Aorta (tissue), 5 donors: Measurements from ENCODE around the gene LIFR. TPM values are rescaled to one million over a fixed set of nuclear protein-coding genes. Genes with fewer than 3 reads are reported as not detected.
A peak's percentile ranks its signal among the peaks of the same experiment; 100 is the strongest.

Experiments
- ATAC-seq: fragments of 200-7000 bp; cut with Tn5 transposase; one replicate; pipeline ENCODE4 v1.9.1; 2022; ENCODE audit warnings: moderate library complexity; ENCODE audit not compliant: low FRiP score
- DNase-seq, 2 donors: peaks; one replicate each; pipeline ENCODE4 v3.0.0-alpha.2; 2020
- H3K27ac ChIP-seq, 2 donors: one replicate each; pipeline ENCODE4 v1.5.1; 2013; ENCODE audit warnings: low read length in 2 of 2, mild to moderate bottlenecking in 2 of 2, moderate library complexity in 2 of 2, control low read depth in 1 of 2, inconsistent platforms in 1 of 2, low read depth in 1 of 2
- H3K27me3 ChIP-seq, 2 donors: one replicate each; pipeline ENCODE4 v1.6.1; 2013; ENCODE audit warnings: control low read depth in 1 of 2, low read length in 1 of 2, mild to moderate bottlenecking in 1 of 2, moderate library complexity in 1 of 2; ENCODE audit not compliant: insufficient read depth in 2 of 2, control insufficient read depth in 1 of 2
- H3K36me3 ChIP-seq, 2 donors: one replicate each; pipeline ENCODE4 v1.6.1; 2013; ENCODE audit warnings: control low read depth in 1 of 2, low read length in 1 of 2, mild to moderate bottlenecking in 1 of 2; ENCODE audit not compliant: insufficient read depth in 2 of 2, control insufficient read depth in 1 of 2
- H3K4me1 ChIP-seq, 2 donors: one replicate each; pipeline ENCODE4 v1.6.1; 2013; ENCODE audit warnings: low read length in 2 of 2, control low read depth in 1 of 2, mild to moderate bottlenecking in 1 of 2, moderate library complexity in 1 of 2; ENCODE audit not compliant: insufficient read depth in 2 of 2, control insufficient read depth in 1 of 2
- H3K4me3 ChIP-seq, 2 donors: one replicate each; pipeline ENCODE4 v1.5.1; 2013; ENCODE audit warnings: low read length in 2 of 2, control low read depth in 1 of 2, mild to moderate bottlenecking in 1 of 2
- H3K9me3 ChIP-seq: one replicate; pipeline ENCODE4 v1.6.1; 2013; ENCODE audit warnings: mild to moderate bottlenecking, low read length; ENCODE audit not compliant: control insufficient read depth
- WGBS, 2 donors: extraction: QIAGEN DNeasy Blood & Tissue Kit; methylation state at CpG; one replicate each; pipeline ENCODE4 v1.1.7; 2013; 5-methylcytosine and 5-hydroxymethylcytosine counted together
- intact Hi-C, 2 donors: fragments of 100-400 bp; cut with DNase I; formaldehyde crosslinking; loops; one replicate each; pipeline versions ENCODE4 v1.14.2 to v1.15.0; 2022
- polyA plus RNA-seq, 2 donors: library from polyadenylated mRNA; stranded (reverse); fragments of 200-250 nt; gene quantifications; one replicate each; pipeline ENCODE4 v1.2.3, GENCODE V29; 2013
- total RNA-seq, 2 donors: library from RNA; stranded (reverse); fragmentation: NEBNext Ultra II Directional; extraction: Animal tissue kit (Norgen Biotek cat#: 25700); gene quantifications; one replicate each; pipeline ENCODE4 v1.2.1, GENCODE V29; 2021
- donor health status: healthy with polysubstance abuse.
- donor health status: Bipolar disorder and iron deficiency.
- donor health status: DM: no; HTN: no; CAD: no.
- donor health status: DM: no; HTN: no; CAD: no.
- donor health status: DM: yes; HTN: yes; CAD: no.

The LIFR gene
- total and polyA plus RNA-seq, 4 donors: 2.4 to 69.6 (median 39.7) TPM

DNA sequence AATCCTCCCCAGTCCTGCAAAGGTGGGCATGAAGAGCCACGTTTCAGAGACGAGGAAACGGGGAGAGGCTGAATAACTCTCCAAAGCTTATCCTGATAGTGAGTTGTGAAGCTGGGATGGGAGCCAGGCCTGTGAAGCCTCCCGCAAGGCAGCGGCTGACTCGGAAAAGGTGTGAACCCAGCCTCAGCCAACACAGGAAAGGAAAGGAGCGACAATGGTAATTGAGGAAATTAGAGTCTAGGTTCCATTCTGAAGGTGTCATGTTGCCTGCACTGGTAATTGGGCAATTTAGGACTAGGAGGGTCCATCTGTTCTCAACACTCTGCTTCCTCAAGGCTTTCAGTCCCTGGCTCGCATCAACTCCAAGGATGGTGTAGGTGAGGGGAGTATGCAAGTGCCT lies 83.4 kb downstream of the LIFR start:
- WGBS, 2 donors: 77 to 78% methylated on average over 8 of the region's 8 CpGs
- no peak for ATAC-seq
- H3K27me3 ChIP-seq: no peaks in the 10 kb centered on the region

DNA sequence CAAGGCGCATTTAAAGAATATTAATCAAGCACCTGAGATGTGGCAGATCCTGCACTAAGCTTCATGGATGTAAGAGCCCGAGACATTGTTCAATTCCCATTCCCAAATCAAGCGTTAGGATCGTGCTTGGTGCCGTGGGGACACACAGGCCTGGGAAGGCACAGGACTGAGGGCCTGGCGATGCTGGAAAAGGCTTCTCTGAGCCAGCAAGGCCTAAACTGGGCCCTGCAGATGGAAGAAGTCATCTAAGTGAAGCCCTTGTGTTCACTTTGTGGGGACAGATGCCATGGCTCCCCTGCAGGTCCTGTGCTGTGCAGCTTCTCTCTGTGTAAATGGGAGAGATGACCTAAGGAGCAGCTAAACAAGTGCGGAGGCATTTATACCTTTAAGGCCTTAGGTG lies 83.9 kb downstream of the LIFR start:
- 96 to 97% methylated on average over 7 of the region's 7 CpGs for WGBS, 2 donors
- no peak for ATAC-seq
- DNase-seq: no peak
- no peak overlapping the region for H3K4me3 ChIP-seq
- peaks cover 0 to 4% of the 10 kb centered on the region in 2 donors for H3K4me1 ChIP-seq
- H3K27me3 ChIP-seq: no peaks in the 10 kb centered on the region
- intact Hi-C loops: loop anchor here in 1 of 2 donors (10.0 kb wide), 1 partner anchor 72 kb away; no protein-coding TSS in a partner anchor
- no peaks in the 10 kb centered on the region for H3K9me3 ChIP-seq
- H3K36me3 ChIP-seq: no peaks in the 10 kb centered on the region
- H3K27ac ChIP-seq: no peak overlapping the region

More for the DNA sequence above, 83.4 kb downstream of the LIFR start:
- no peak for DNase-seq
- intact Hi-C loops: loop anchor here in 1 of 2 donors (10.0 kb wide), 1 partner anchor 72 kb away; no protein-coding TSS in a partner anchor
- no peaks in the 10 kb centered on the region for H3K36me3 ChIP-seq
- H3K4me3 ChIP-seq: no peak overlapping the region
- H3K9me3 ChIP-seq: no peaks in the 10 kb centered on the region
- peaks cover 0 to 4% of the 10 kb centered on the region in 2 donors for H3K4me1 ChIP-seq
- no peak overlapping the region for H3K27ac ChIP-seq

DNA sequence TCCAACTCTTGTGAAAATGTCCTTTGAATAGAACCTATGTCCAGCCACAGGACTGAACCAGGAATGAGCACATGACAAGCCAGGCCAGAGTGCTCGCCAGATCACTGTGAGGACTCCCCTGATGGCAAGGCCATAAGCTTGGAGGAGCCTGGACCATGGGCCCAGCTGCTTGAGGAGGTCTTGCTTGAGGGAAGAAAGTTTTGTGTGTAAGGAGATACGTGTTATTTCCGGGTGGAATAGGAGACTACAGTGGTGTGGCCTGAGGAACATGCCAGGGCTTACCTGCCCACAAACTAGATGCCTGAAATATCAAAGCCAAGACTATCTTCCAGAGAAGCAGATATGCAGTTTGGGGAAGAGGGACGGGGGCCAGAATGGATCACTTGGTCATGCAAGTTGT lies 84.7 kb downstream of the LIFR start:
- 96 to 97% methylated on average over 4 of the region's 4 CpGs for WGBS, 2 donors
- DNase-seq (no peak), ATAC-seq (no peak)
- Histone ChIP-seq H3K9me3 (no peaks in the 10 kb centered on the region), H3K27me3 (no peaks in the 10 kb centered on the region), H3K4me3 (no peak overlapping the region), H3K4me1 (peaks cover 0 to 4% of the 10 kb centered on the region in 2 donors), H3K27ac (no peak overlapping the region), H3K36me3 (no peaks in the 10 kb centered on the region)
- intact Hi-C loops: loop anchor here in 1 of 2 donors (10.0 kb wide), 1 partner anchor 73 kb away; no protein-coding TSS in a partner anchor

DNA sequence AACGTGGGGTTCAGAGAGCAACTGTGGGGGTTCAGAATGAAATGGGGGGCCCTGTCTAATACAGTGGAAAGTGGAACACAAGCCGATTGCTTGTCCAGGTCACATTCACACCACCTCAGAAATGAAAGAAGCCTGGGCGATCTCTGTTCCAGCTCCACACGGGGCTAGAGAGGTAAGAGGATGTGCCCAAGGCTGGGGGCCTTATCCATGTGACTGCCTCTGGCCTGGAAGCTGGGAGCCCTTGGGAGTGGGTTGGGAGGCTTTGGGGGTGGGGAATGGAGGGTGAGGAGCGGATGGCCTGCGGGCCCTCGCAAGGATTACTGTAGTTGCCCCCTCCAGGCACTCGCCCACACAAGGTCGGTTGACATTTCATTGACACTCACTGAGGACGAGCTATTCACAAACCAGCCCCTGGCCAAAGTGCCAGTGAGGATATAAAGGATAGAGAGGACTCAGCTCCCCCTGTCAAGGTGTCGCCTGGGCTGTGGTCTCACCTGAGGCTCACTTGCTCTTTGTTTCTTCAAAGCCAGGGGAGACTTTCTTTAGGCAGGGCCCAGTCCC lies 86.7 kb downstream of the LIFR start:
- no peaks in the 10 kb centered on the region for H3K27me3 ChIP-seq
- H3K27ac ChIP-seq: peak overlapping the region; percentile 34 to 95
- WGBS, 2 donors: 79 to 81% methylated on average over 11 of the region's 11 CpGs
- H3K4me3 ChIP-seq: no peak overlapping the region
- H3K9me3 ChIP-seq: no peaks in the 10 kb centered on the region
- DNase-seq (peak in 1 of 2 donors; percentile 47), ATAC-seq (no peak)
- H3K36me3 ChIP-seq: no peaks in the 10 kb centered on the region
- intact Hi-C loops: loop anchor here (5.0 to 10.0 kb wide), 2 partner anchors 73 to 75 kb away; no protein-coding TSS in a partner anchor
- H3K4me1 ChIP-seq: peaks cover 0 to 4% of the 10 kb centered on the region in 2 donors

DNA sequence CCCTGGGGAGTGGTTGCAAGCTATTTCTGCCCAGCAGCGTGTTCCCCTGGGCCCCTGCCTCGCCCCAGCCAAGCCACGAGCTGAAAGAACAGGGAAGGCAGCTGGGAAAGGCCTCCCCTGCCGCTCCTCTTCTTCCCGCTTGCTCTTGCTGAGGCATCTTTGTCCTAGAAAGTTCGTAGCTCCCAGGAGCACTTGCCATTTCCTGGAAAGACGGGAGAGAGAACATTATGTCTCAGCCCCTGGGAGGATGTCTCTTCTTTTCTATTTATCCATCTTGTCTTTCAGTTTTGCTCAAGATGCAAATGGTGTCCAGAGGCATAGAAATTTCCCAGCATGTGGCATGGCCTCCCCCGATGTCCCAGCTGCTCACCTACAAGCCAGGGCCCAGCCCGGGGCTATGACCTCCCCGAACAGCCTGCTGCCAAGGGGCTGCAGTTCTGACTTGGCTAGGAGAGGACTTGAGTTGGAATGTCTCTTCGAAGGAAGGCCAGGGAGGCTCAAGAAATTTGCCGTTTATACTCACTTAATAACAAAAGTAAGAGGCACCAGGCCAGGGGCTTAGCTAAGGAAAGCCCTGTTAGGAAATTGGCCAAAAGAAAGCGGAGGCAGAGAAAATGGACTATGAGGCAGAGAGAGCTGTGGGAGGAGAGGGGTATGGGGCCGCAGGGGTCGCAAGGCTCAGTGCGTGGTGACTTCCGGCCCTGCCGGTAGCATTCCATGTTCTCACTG lies 87.3 kb downstream of the LIFR start:
- intact Hi-C loops: loop anchor here in 1 of 2 donors (5.0 kb wide), 1 partner anchor 73 kb away; no protein-coding TSS in a partner anchor
- Histone ChIP-seq H3K9me3 (no peaks in the 10 kb centered on the region), H3K36me3 (no peaks in the 10 kb centered on the region), H3K27ac (peak overlapping the region; percentile 34 to 95), H3K27me3 (no peaks in the 10 kb centered on the region), H3K4me1 (peaks cover 0 to 4% of the 10 kb centered on the region in 2 donors), H3K4me3 (no peak overlapping the region)
- peak; percentile 68 to 84 for DNase-seq
- peak; percentile 36 for ATAC-seq
- WGBS, 2 donors: 11% methylated on average over 18 of the region's 18 CpGs

DNA sequence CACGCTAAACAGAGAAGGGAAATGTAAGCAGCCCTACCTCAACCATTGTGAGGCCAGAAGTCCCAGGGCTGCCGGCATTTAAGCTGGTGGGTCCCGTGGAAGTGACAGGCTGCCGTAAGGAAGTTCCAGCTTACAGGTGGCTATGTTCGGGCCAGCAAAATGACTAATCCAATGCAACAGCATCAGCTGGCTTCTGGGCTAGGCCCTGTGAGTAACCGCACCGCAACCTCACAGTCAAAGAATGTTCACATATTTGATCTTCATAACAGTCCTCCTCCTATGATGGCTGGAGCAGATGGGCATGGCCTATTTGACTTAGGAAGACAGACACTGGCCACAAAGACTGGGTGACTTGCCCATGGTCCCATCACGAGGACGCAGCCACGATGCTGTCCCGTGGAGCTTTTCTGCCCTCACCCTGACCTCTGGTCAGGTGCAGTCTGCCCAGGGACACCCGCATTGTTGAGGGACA lies 88.2 kb downstream of the LIFR start:
- 50 to 60% methylated on average over 12 of the region's 12 CpGs for WGBS, 2 donors
- H3K27me3 ChIP-seq: no peaks in the 10 kb centered on the region

DNA sequence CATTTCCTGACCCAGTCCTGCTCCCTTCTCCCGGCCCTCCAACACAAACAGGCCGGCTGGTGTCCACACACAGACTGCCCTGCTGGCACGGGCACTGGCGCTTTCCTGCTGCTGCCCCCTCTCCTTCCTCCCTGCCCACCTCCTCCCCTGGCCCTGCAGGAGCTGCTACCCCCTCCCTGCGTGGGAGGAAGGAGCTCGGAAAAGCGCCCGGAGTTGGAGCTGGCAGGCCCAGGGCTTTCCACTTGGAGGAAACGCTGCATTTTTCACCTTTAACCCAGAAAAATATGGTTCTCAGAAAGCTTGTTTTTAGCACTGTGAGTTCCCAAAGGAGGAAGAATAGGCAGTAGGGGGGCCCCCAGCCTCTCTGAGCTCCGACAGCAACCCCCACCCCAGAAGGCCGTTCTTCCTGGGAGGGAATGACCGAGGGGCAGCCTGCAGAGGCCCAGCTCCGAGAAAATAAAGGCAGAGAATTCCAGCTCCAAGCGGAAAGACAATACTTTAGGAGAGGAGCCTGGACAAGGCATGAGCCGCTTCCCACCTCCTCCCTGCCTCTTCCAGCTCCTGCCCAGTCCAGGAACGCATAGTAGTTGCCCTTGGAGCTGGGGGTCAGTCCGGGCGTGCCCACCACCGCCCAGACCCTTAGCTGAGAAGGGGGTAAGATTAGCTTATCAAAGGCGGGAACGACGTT lies 88.9 kb downstream of the LIFR start:
- Histone ChIP-seq H3K9me3 (no peaks in the 10 kb centered on the region), H3K4me3 (no peak overlapping the region), H3K36me3 (no peaks in the 10 kb centered on the region), H3K27me3 (no peaks in the 10 kb centered on the region), H3K4me1 (peaks cover 1 to 4% of the 10 kb centered on the region in 2 donors), H3K27ac (peak overlapping the region; percentile 79 to 95)
- DNase-seq: peak; percentile 91 to 92
- 8 to 11% methylated on average over 22 of the region's 22 CpGs for WGBS, 2 donors
- ATAC-seq: peak; percentile 76
- intact Hi-C loops: loop anchor here in 1 of 2 donors (5.0 kb wide), 1 partner anchor 75 kb away; no protein-coding TSS in a partner anchor

More for the DNA sequence above, 88.2 kb downstream of the LIFR start:
- Histone ChIP-seq H3K4me3 (no peak overlapping the region), H3K4me1 (peaks cover 1 to 4% of the 10 kb centered on the region in 2 donors), H3K27ac (peak overlapping the region; percentile 57 to 95), H3K9me3 (no peaks in the 10 kb centered on the region), H3K36me3 (no peaks in the 10 kb centered on the region)
- peak; percentile 27 for ATAC-seq
- peak; percentile 73 to 85 for DNase-seq
- intact Hi-C loops: loop anchor here in 1 of 2 donors (5.0 kb wide), 1 partner anchor 74 kb away; no protein-coding TSS in a partner anchor

DNA sequence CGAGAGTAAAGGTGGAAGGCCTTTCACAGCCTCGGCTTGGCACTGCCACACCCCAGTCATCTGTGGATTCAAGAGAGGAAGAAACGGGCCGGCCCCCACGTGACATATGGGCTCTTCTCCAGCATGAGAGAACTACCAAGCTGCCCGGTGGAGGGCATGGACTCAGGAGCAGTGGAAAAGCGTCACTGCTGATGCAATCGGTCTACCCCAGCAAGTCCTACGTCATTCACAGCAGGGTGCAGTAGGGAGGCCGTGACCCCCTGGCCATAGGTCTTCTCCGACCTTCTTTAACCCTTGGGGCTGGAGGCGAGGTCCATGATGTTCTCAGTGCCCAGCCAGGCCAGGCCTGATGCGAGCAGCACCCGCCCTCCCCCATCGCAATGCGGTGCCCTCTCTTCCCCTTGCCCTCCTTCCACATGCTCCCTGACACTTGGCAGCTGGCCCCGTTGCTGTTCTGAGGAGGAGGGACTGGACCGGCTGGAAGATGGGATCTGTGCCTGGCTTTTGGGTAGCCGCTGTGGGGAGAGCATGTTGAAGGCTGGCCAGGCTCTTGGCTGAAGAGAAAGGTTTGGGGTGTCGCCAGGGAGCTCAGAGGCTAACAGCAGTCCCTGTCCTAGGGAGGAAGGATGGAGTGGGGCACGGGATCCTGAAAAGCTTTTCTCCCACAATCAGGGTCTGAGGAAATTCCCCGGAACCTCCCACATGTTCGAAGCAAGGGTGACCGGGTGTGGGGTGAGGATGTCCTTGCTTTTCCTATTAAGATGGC lies 89.8 kb downstream of the LIFR start:
- Histone ChIP-seq H3K27me3 (no peaks in the 10 kb centered on the region), H3K27ac (peak overlapping the region; percentile 79 to 95), H3K4me1 (peaks cover 1 to 4% of the 10 kb centered on the region in 2 donors), H3K9me3 (no peaks in the 10 kb centered on the region), H3K4me3 (no peak overlapping the region), H3K36me3 (no peaks in the 10 kb centered on the region)
- peak; percentile 89 to 92 for DNase-seq
- WGBS, 2 donors: 4 to 9% methylated on average over 23 to 24 of the region's 24 CpGs
- intact Hi-C loops: loop anchor here in 1 of 2 donors (5.0 kb wide), 1 partner anchor 76 kb away; no protein-coding TSS in a partner anchor
- peak; percentile 76 for ATAC-seq
